ENCODE measurements around the gene TOM1.

DNA sequence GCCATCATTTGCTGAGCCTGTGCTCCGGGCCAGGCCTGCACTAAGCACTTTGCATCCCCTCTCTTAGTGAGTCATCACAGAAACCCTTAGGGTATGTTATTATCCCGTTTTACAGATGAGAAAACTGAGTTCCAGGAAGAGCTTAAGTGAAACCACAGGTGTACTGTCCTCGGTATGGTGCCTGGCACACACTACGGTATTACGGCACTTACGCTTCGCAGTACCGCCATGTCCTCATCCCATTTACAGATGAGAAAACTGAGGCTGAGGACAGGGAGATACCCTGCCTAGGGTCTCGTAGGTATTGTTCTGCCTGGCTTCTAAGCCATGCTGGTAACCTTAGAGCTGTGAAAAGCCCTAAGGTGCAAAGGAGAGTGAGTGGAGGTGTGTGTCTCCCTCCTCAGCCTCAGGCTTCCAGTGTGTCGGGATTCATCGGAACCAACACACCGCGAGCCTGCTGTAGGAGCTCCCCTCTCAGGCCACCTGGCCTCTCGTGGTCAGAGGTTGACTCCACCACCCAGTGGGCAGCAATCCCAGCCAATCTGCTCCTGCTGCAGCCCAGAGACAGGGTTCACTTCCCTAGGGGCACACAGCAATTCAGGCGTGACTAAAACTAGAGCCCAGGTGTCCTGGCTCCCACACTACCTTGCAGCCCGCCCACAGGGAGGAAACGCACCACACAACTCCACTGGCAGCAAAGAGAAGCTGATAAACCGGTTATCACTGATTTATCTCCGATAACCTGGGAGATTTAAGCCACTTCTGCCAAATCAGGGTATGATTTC, 41.6 kb downstream of the TOM1 start:
- TF ChIP-seq, protein P1, sequence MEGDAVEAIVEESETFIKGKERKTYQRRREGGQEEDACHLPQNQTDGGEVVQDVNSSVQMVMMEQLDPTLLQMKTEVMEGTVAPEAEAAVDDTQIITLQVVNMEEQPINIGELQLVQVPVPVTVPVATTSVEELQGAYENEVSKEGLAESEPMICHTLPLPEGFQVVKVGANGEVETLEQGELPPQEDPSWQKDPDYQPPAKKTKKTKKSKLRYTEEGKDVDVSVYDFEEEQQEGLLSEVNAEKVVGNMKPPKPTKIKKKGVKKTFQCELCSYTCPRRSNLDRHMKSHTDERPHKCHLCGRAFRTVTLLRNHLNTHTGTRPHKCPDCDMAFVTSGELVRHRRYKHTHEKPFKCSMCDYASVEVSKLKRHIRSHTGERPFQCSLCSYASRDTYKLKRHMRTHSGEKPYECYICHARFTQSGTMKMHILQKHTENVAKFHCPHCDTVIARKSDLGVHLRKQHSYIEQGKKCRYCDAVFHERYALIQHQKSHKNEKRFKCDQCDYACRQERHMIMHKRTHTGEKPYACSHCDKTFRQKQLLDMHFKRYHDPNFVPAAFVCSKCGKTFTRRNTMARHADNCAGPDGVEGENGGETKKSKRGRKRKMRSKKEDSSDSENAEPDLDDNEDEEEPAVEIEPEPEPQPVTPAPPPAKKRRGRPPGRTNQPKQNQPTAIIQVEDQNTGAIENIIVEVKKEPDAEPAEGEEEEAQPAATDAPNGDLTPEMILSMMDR (IDR thresholded peaks at IDR 0.05), result no peak
- no peak for TF ChIP-seq EP300 (IDR thresholded peaks at IDR 0.05; ENCODE audit: low read depth)
- TF ChIP-seq POLR2AphosphoS5 (IDR thresholded peaks at IDR 0.05), result no peak

Data from transverse colon (tissue), 4 donors.